Liver (tissue), 9 donors: ENCODE results near the gene MAMSTR. TPM values are rescaled to one million over a fixed set of nuclear protein-coding genes. Genes with fewer than 3 reads are reported as not detected.
A peak's percentile ranks its signal among the peaks of the same experiment; 100 is the strongest.

Experiments used
- DNase-seq: peaks from one replicate; pipeline ENCODE4 v3.0.0-alpha.2; 2017; ENCODE audit warnings: low spot score
- H3K27ac ChIP-seq, 2 donors: one replicate each; pipeline ENCODE4 v1.7.0; 2013; ENCODE audit warnings: inconsistent platforms in 2 of 2, low read length in 2 of 2, control low read depth in 1 of 2, low read depth in 1 of 2, mild to moderate bottlenecking in 1 of 2
- H3K27me3 ChIP-seq, 4 donors: one replicate each; pipeline versions ENCODE4 v1.6.1 to v1.7.0; 2013; ENCODE audit warnings: low read length in 3 of 4, inconsistent platforms in 1 of 4, mild to moderate bottlenecking in 1 of 4, moderate library complexity in 1 of 4; ENCODE audit not compliant: control insufficient read depth in 4 of 4, insufficient read depth in 4 of 4
- H3K36me3 ChIP-seq, 4 donors: one replicate each; pipeline versions ENCODE4 v1.6.1 to v1.7.0; 2013; ENCODE audit warnings: low read length in 3 of 4, mild to moderate bottlenecking in 3 of 4, low read depth in 1 of 4, moderate library complexity in 1 of 4; ENCODE audit not compliant: control insufficient read depth in 4 of 4, insufficient read depth in 3 of 4
- H3K4me1 ChIP-seq, 4 donors: one replicate each; pipeline versions ENCODE4 v1.6.1 to v1.7.0; 2013; ENCODE audit warnings: low read length in 3 of 4, mild to moderate bottlenecking in 3 of 4, moderate library complexity in 1 of 4; ENCODE audit not compliant: control insufficient read depth in 4 of 4, insufficient read depth in 4 of 4
- H3K4me3 ChIP-seq, 3 donors: one replicate each; pipeline versions ENCODE4 v1.6.1 to v1.7.0; 2013; ENCODE audit warnings: low read length in 3 of 3, control low read depth in 1 of 3, low read depth in 1 of 3, mild to moderate bottlenecking in 1 of 3
- H3K9ac ChIP-seq, 2 donors: one replicate each; pipeline ENCODE4 v1.7.0; 2013; ENCODE audit warnings: low read length in 2 of 2, mild to moderate bottlenecking in 2 of 2, moderate library complexity in 2 of 2, control low read depth in 1 of 2, low read depth in 1 of 2
- H3K9me3 ChIP-seq, 4 donors: one replicate each; pipeline versions ENCODE4 v1.6.1 to v1.7.0; 2013; ENCODE audit warnings: low read length in 3 of 4; ENCODE audit not compliant: control insufficient read depth in 4 of 4
- EGR1 ChIP-seq, 2 donors: IDR thresholded peaks; 2 replicates each; pipeline ENCODE4 v1.6.1; 2016 to 2018; ENCODE audit warnings: antibody characterized with exemption in 2 of 2, low read depth in 2 of 2
- FOXA1 ChIP-seq: IDR thresholded peaks from 2 replicates; pipeline ENCODE4 v1.6.1; 2016; ENCODE audit warnings: antibody characterized with exemption
- FOXA2 ChIP-seq: IDR thresholded peaks from 2 replicates; pipeline ENCODE4 v1.6.1; 2016; ENCODE audit warnings: antibody characterized with exemption
- GABPA ChIP-seq, 2 donors: IDR thresholded peaks in 1 of 2; conservative IDR thresholded peaks in 1 of 2; 2 replicates each; pipeline ENCODE4 v1.6.1; 2016; ENCODE audit warnings: antibody characterized with exemption in 2 of 2, mild to moderate bottlenecking in 1 of 2, moderate library complexity in 1 of 2
- HNF4A ChIP-seq, 2 donors: conservative IDR thresholded peaks; 2 replicates each; pipeline ENCODE4 v1.6.1; 2016; ENCODE audit warnings: antibody characterized with exemption in 2 of 2, mild to moderate bottlenecking in 2 of 2
- HNF4G ChIP-seq: IDR thresholded peaks from 2 replicates; pipeline ENCODE4 v1.6.1; 2016; ENCODE audit warnings: antibody characterized with exemption
- JUND ChIP-seq, 2 donors: IDR thresholded peaks; 2 replicates each; pipeline ENCODE4 v1.6.1; 2016; ENCODE audit warnings: antibody characterized with exemption in 2 of 2
- NR2F2 ChIP-seq: IDR thresholded peaks from 2 replicates; pipeline ENCODE4 v1.6.1; 2016; ENCODE audit warnings: antibody characterized with exemption
- RAD21 ChIP-seq, 2 donors: IDR thresholded peaks; 2 replicates each; pipeline ENCODE4 v1.6.1; 2016; ENCODE audit warnings: antibody characterized with exemption in 2 of 2, mild to moderate bottlenecking in 2 of 2
- REST ChIP-seq: IDR thresholded peaks from 2 replicates; pipeline ENCODE4 v1.6.1; 2016; ENCODE audit warnings: antibody characterized with exemption, mild to moderate bottlenecking
- RXRA ChIP-seq, 2 donors: IDR thresholded peaks; 2 replicates each; pipeline ENCODE4 v1.6.1; 2017 to 2018; ENCODE audit warnings: antibody characterized with exemption in 2 of 2, mild to moderate bottlenecking in 1 of 2
- SP1 ChIP-seq: IDR thresholded peaks from 2 replicates; pipeline ENCODE4 v1.6.1; 2018; ENCODE audit warnings: antibody characterized with exemption, mild to moderate bottlenecking
- TAF1 ChIP-seq: conservative IDR thresholded peaks from 2 replicates; pipeline ENCODE4 v1.6.1; 2016; ENCODE audit warnings: antibody characterized with exemption, mild to moderate bottlenecking
- YY1 ChIP-seq: IDR thresholded peaks from 2 replicates; pipeline ENCODE4 v1.6.1; 2016; ENCODE audit warnings: antibody characterized with exemption, mild to moderate bottlenecking
- WGBS: extraction: QIAGEN DNeasy Blood & Tissue Kit; methylation state at CpG from one replicate; pipeline ENCODE4 v1.1.7; 2013; 5-methylcytosine and 5-hydroxymethylcytosine counted together
- polyA plus RNA-seq, 2 donors: library from polyadenylated mRNA; stranded (reverse) in 1 of 2; unstranded in 1 of 2; fragments of 200-250 nt in 1 of 2; fragments of >200 nt in 1 of 2; fragmentation: Nextera tagmentation in 1 of 2; extraction: Ambion mirVana in 1 of 2; gene quantifications; one replicate each; pipeline versions ENCODE4 v1.2.1 to v1.2.3, GENCODE V29; 2013 to 2015
- total RNA-seq, 2 donors: library from RNA; depleted of rRNA; stranded (reverse); fragments of >200 nt; gene quantifications; one replicate each; pipeline ENCODE4 v1.2.3, GENCODE V29; 2014
- TF ChIP-seq, protein P1 (sequence below): IDR thresholded peaks from 2 replicates; pipeline ENCODE4 v1.6.1; 2016; ENCODE audit warnings: antibody characterized with exemption
- TF ChIP-seq, protein P2 (sequence below): IDR thresholded peaks from 2 replicates; pipeline ENCODE4 v1.6.1; 2016; ENCODE audit warnings: antibody characterized with exemption
- TF ChIP-seq, protein P3 (sequence below): IDR thresholded peaks from 2 replicates; pipeline ENCODE4 v1.6.1; 2016; ENCODE audit warnings: antibody characterized with exemption
- TF ChIP-seq, protein P4 (sequence below): fragments of 150-350 bp; IDR thresholded peaks from 2 replicates; pipeline ENCODE4 v1.5.1; 2017; ENCODE audit warnings: improper control_type of control experiment, low read depth, low read length; ENCODE audit not compliant: missing input control
- donor health status: healthy.
- donor health status: healthy.
- donor health status: healthy.
- donor health status: healthy.
- donor health status: healthy.

Gene MAMSTR
- total and polyA plus RNA-seq, 4 donors, result 0.07 to 0.31 (median 0.09) TPM

DNA sequence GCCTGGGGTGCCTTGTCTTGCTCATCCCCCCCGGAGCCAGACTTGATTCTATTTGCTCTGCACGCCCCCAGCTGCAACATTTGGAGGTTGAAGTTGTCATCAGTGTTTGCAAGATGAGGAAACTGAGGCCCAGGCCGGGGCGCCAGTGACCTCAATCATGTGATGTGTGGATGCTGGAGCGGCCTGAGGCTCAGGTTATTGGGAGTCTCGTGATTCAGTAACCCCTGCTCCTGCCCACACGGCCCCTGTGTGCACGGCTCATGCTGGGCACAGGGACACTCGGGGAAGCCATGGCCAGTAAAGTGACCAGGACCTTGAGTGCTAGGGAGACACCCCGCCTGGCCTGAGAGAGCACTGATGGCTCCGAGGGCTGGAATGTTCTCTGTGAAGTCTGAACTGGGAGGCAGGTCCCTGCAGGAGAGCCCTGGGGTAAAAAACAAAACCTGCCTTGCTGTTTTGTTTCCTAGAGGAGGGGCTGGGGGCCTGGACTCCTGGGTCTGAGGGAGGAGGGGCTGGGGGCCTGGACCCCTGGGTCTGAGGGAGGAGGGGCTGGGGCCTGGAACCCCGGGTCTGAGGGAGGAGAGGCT, 37.7 kb upstream of the MAMSTR start (continued):
- TF ChIP-seq REST, result no peak
- no peak for TF ChIP-seq RAD21 (IDR thresholded peaks at IDR 0.05)

- WGBS, result 88% methylated on average over 9 of the region's 9 CpGs
- Histone ChIP-seq H3K9ac (peak overlapping the region; percentile 60 to 75), H3K27me3 (no peaks in the 10 kb centered on the region), H3K4me1 (peaks cover 7 to 27% (median 16%) of the 10 kb centered on the region in 4 donors), H3K4me3 (peak overlapping the region; percentile 23 to 62 (median 31)), H3K36me3 (no peaks in the 10 kb centered on the region), H3K27ac (peak overlapping the region; percentile 42 to 69), H3K9me3 (no peaks in the 10 kb centered on the region)
- TF ChIP-seq RAD21 (IDR thresholded peaks at IDR 0.05), result no peak
- TF ChIP-seq HNF4G, result no peak
- TF ChIP-seq YY1, result no peak
- TF ChIP-seq, protein P1, sequence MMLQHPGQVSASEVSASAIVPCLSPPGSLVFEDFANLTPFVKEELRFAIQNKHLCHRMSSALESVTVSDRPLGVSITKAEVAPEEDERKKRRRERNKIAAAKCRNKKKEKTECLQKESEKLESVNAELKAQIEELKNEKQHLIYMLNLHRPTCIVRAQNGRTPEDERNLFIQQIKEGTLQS, result no peak
- TF ChIP-seq NR2F2, result no peak
- no peak for TF ChIP-seq RXRA (IDR thresholded peaks at IDR 0.05)
- no peak for TF ChIP-seq TAF1
- TF ChIP-seq, protein P2, sequence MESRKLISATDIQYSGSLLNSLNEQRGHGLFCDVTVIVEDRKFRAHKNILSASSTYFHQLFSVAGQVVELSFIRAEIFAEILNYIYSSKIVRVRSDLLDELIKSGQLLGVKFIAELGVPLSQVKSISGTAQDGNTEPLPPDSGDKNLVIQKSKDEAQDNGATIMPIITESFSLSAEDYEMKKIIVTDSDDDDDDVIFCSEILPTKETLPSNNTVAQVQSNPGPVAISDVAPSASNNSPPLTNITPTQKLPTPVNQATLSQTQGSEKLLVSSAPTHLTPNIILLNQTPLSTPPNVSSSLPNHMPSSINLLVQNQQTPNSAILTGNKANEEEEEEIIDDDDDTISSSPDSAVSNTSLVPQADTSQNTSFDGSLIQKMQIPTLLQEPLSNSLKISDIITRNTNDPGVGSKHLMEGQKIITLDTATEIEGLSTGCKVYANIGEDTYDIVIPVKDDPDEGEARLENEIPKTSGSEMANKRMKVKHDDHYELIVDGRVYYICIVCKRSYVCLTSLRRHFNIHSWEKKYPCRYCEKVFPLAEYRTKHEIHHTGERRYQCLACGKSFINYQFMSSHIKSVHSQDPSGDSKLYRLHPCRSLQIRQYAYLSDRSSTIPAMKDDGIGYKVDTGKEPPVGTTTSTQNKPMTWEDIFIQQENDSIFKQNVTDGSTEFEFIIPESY, result no peak
- TF ChIP-seq HNF4A (conservative IDR thresholded peaks at IDR 0.05), result no peak
- no peak for TF ChIP-seq JUND (IDR thresholded peaks at IDR 0.05)
- no peak for TF ChIP-seq FOXA2
- TF ChIP-seq, protein P3, sequence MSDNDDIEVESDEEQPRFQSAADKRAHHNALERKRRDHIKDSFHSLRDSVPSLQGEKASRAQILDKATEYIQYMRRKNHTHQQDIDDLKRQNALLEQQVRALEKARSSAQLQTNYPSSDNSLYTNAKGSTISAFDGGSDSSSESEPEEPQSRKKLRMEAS, result no peak
- no peak for TF ChIP-seq SP1
- TF ChIP-seq EGR1 (IDR thresholded peaks at IDR 0.05; ENCODE audit: low read depth in 2 of 2), result no peak
- TF ChIP-seq FOXA1, result no peak
- TF ChIP-seq REST, result no peak
- TF ChIP-seq, protein P4, sequence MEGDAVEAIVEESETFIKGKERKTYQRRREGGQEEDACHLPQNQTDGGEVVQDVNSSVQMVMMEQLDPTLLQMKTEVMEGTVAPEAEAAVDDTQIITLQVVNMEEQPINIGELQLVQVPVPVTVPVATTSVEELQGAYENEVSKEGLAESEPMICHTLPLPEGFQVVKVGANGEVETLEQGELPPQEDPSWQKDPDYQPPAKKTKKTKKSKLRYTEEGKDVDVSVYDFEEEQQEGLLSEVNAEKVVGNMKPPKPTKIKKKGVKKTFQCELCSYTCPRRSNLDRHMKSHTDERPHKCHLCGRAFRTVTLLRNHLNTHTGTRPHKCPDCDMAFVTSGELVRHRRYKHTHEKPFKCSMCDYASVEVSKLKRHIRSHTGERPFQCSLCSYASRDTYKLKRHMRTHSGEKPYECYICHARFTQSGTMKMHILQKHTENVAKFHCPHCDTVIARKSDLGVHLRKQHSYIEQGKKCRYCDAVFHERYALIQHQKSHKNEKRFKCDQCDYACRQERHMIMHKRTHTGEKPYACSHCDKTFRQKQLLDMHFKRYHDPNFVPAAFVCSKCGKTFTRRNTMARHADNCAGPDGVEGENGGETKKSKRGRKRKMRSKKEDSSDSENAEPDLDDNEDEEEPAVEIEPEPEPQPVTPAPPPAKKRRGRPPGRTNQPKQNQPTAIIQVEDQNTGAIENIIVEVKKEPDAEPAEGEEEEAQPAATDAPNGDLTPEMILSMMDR, result no peak
- no peak for TF ChIP-seq GABPA (IDR thresholded peaks at IDR 0.05 in 1 of 2, conservative IDR thresholded peaks at IDR 0.05 in 1 of 2)
- no peak for DNase-seq
Observed at GRCh38 chr19:48756686-48757085, 37.2 kb upstream of the MAMSTR start.
